Panc1 (cell line): ENCODE measurements around the gene CNGA3. TPM values are rescaled to one million over a fixed set of nuclear protein-coding genes. Genes with fewer than 3 reads are reported as not detected.

Experiments used
- ATAC-seq: fragments of 200-7000 bp; cut with Tn5 transposase; 2 replicates; pipeline ENCODE4 v1.9.1; 2020; ENCODE audit warnings: mild to moderate bottlenecking, moderate library complexity
- BruUV-seq: library from RNA; stranded (reverse); fragments of 400-500 nt; replicated peaks from 2 replicates; lab custom pipeline; 2021; lab: Mats Ljungman, UMichigan
- CTCF ChIA-PET: fragments of 300-600 bp; sonication (Branson Sonifier 250); formaldehyde crosslinking; loops from one replicate; lab custom pipeline; 2022; ENCODE audit warnings: antibody characterized with exemption; lab: Charles Lee
- POLR2A ChIA-PET: fragments of 300-600 bp; sonication (Branson Sonifier 250); formaldehyde crosslinking; loops from one replicate; lab custom pipeline; 2022; ENCODE audit warnings: antibody characterized with exemption; lab: Charles Lee
- DNase-seq: peaks from one replicate; pipeline ENCODE4 v3.0.0-alpha.2; 2010; ENCODE audit warnings: low read depth, low spot score
- H3K27ac ChIP-seq: 2 replicates; pipeline ENCODE4 v1.5.1; 2011; ENCODE audit warnings: mild to moderate bottlenecking, low read length, inconsistent platforms
- H3K27me3 ChIP-seq: fragments of 200-500 bp; sonication (Bioruptor generic); 2 replicates; pipeline ENCODE4 v1.6.0; 2014; ENCODE audit warnings: low read length, inconsistent platforms; ENCODE audit not compliant: control insufficient read depth, insufficient read depth
- H3K36me3 ChIP-seq: fragments of 200-500 bp; sonication (Bioruptor generic); 2 replicates; pipeline ENCODE4 v1.5.1; 2014; ENCODE audit warnings: inconsistent platforms, mild to moderate bottlenecking, low read length, moderate library complexity; ENCODE audit not compliant: control insufficient read depth, insufficient read depth
- H3K4me1 ChIP-seq: 2 replicates; pipeline ENCODE4 v1.5.1; 2011; ENCODE audit warnings: inconsistent platforms, mild to moderate bottlenecking, low read length, moderate library complexity; ENCODE audit not compliant: control insufficient read depth, insufficient read depth
- H3K4me3 ChIP-seq, 2 experiments: 2 replicates each; pipeline ENCODE4 v1.5.1; 2011 to 2012; ENCODE audit warnings: low read depth in 2 of 2, low read length in 2 of 2, mild to moderate bottlenecking in 2 of 2, inconsistent platforms in 1 of 2, moderate library complexity in 1 of 2
- H3K9me3 ChIP-seq: fragments of 200-500 bp; sonication (Bioruptor generic); 2 replicates; pipeline ENCODE4 v1.5.1; 2014; ENCODE audit warnings: low read depth, mild to moderate bottlenecking, inconsistent platforms, low read length, moderate library complexity; ENCODE audit not compliant: control insufficient read depth, insufficient read depth
- POLR2AphosphoS5 ChIP-seq: IDR thresholded peaks from 2 replicates; pipeline ENCODE4 v1.6.1; 2012; ENCODE audit warnings: mild to moderate bottlenecking, low read depth, low read length, moderate library complexity
- SIN3A ChIP-seq: IDR thresholded peaks from 2 replicates; pipeline ENCODE4 v1.6.1; 2012; ENCODE audit warnings: low read depth, mild to moderate bottlenecking, low read length, moderate library complexity, borderline replicate concordance; ENCODE audit not compliant: insufficient read depth
- TCF7L2 ChIP-seq: IDR thresholded peaks from 2 replicates; pipeline ENCODE4 v1.6.1; 2011; ENCODE audit warnings: mild to moderate bottlenecking, low read depth, low read length, inconsistent platforms
- in situ Hi-C: cut with HindIII; loops from 2 replicates; pipeline ENCODE4 v1.10.0; 2016; ENCODE audit warnings: low sequenced_read_pairs, low pct_unique_long_range_greater_than_20kb
- intact Hi-C: fragments of 100-400 bp; cut with micrococcal nuclease; formaldehyde crosslinking; loops from one replicate; pipeline ENCODE4 v1.10.0; 2022; ENCODE audit not compliant: unreplicated experiment
- total RNA-seq: library from RNA; stranded (reverse); gene quantifications from one replicate; pipeline ENCODE4 v1.2.1, GENCODE V29; 2021; ENCODE audit not compliant: unreplicated experiment
- TF ChIP-seq, protein P1 (sequence below): fragments of 450-650 bp; IDR thresholded peaks from 2 replicates; pipeline ENCODE4 v1.5.1; 2017; ENCODE audit warnings: mild to moderate bottlenecking
- TF ChIP-seq, protein P2 (sequence below), 2 experiments: IDR thresholded peaks; 2 replicates each; pipeline ENCODE4 v1.6.1; 2011 to 2012; ENCODE audit warnings: low read depth in 2 of 2, control low read depth in 1 of 2, low read length in 1 of 2, mild to moderate bottlenecking in 1 of 2, moderate library complexity in 1 of 2; ENCODE audit not compliant: insufficient read depth in 1 of 2

Gene CNGA3
- total RNA-seq, 1 experiment from 2014 or later, result not detected

DNA sequence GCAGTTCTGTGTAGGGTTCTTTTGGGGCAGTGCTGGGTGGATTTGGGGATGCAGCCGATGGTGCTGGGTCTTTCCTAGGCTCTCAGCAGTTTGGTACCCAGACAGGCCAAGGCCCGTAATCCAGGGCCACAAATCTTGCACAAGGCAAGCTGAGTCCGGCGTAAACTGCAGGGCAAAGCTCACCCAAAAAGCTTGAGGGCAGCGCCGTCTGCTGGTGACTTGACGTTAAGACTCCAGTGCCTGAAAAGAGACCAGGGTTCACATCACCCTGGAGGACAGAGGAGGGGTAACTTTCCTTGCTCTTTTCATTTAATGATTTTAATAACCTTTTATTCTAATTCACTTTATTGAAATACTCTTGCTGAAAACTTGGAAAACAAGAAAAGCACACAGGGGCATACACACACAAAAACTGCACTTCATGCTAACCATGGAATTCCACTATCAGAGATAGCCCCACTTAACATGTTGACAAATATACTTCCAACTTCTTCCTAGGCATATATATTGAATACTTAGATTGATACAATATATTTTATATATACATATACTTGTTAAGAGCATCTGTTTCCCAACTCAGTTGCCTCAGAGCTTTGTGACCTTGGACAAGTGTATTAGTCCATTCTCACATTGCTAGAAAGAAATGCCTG lies 38.9 kb downstream of the CNGA3 start:
- DNase-seq (peak; percentile 67), ATAC-seq (peak; percentile 96)
- H3K9me3 ChIP-seq, result no peaks in the 10 kb centered on the region
- CTCF ChIA-PET, result interaction anchor here (1.0 to 1.5 kb wide), 2 partner anchors 644 to 685 kb away, joined by 3 to 4 read pairs; no protein-coding TSS in a partner anchor
- POLR2A ChIA-PET, result no interaction called here
- no TSS peak for BruUV-seq
- H3K36me3 ChIP-seq, result no peaks in the 10 kb centered on the region
- H3K4me3 ChIP-seq, result no peak overlapping the region
- in situ Hi-C loops (no loop called here), intact Hi-C loops (loop anchor here (10.0 kb wide), 2 partner anchors 390 to 680 kb away; partner anchors contain the start of gene TMEM131)
- no peak overlapping the region for H3K27ac ChIP-seq
- H3K27me3 ChIP-seq, result peaks cover 3% of the 10 kb centered on the region; the same call in 1 of the 2 replicates
- no peaks in the 10 kb centered on the region for H3K4me1 ChIP-seq
- TF ChIP-seq, protein P1, sequence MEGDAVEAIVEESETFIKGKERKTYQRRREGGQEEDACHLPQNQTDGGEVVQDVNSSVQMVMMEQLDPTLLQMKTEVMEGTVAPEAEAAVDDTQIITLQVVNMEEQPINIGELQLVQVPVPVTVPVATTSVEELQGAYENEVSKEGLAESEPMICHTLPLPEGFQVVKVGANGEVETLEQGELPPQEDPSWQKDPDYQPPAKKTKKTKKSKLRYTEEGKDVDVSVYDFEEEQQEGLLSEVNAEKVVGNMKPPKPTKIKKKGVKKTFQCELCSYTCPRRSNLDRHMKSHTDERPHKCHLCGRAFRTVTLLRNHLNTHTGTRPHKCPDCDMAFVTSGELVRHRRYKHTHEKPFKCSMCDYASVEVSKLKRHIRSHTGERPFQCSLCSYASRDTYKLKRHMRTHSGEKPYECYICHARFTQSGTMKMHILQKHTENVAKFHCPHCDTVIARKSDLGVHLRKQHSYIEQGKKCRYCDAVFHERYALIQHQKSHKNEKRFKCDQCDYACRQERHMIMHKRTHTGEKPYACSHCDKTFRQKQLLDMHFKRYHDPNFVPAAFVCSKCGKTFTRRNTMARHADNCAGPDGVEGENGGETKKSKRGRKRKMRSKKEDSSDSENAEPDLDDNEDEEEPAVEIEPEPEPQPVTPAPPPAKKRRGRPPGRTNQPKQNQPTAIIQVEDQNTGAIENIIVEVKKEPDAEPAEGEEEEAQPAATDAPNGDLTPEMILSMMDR, result peak; percentile 97
- no peak for TF ChIP-seq SIN3A

DNA sequence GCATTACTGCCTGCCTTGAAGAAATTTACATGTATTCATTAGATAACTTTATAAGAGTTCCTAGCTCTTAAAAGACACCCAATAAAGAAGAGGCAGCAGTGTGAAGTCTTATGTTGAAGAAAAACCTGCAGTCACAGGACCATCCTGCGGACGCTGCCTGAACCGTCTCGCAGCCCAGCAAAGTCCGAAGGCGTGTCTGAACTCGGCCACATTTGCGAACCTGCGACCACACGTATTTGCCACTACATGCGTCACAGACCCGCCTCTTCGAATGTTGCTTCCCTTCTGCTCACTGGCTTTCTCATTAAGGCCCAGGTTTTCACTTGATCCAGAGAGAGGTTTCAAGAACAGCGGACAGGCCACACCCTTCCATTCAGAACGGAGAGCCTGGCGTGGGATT lies 41.2 kb downstream of the CNGA3 start:
- POLR2A ChIA-PET, result no interaction called here
- CTCF ChIA-PET, result no interaction called here
- TF ChIP-seq, protein P1, result no peak
- TF ChIP-seq TCF7L2 (no peak), POLR2AphosphoS5 (no peak), SIN3A (no peak)
- TF ChIP-seq, protein P2, sequence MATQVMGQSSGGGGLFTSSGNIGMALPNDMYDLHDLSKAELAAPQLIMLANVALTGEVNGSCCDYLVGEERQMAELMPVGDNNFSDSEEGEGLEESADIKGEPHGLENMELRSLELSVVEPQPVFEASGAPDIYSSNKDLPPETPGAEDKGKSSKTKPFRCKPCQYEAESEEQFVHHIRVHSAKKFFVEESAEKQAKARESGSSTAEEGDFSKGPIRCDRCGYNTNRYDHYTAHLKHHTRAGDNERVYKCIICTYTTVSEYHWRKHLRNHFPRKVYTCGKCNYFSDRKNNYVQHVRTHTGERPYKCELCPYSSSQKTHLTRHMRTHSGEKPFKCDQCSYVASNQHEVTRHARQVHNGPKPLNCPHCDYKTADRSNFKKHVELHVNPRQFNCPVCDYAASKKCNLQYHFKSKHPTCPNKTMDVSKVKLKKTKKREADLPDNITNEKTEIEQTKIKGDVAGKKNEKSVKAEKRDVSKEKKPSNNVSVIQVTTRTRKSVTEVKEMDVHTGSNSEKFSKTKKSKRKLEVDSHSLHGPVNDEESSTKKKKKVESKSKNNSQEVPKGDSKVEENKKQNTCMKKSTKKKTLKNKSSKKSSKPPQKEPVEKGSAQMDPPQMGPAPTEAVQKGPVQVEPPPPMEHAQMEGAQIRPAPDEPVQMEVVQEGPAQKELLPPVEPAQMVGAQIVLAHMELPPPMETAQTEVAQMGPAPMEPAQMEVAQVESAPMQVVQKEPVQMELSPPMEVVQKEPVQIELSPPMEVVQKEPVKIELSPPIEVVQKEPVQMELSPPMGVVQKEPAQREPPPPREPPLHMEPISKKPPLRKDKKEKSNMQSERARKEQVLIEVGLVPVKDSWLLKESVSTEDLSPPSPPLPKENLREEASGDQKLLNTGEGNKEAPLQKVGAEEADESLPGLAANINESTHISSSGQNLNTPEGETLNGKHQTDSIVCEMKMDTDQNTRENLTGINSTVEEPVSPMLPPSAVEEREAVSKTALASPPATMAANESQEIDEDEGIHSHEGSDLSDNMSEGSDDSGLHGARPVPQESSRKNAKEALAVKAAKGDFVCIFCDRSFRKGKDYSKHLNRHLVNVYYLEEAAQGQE (IDR thresholded peaks at IDR 0.05; ENCODE audit: insufficient read depth in 1 of 2, low read depth in 2 of 2, low read length in 1 of 2), result no peak
- no peaks in the 10 kb centered on the region for H3K4me1 ChIP-seq
- no peaks in the 10 kb centered on the region for H3K9me3 ChIP-seq
- ATAC-seq (no peak), DNase-seq (no peak)
- H3K4me3 ChIP-seq, result no peak overlapping the region
- H3K27me3 ChIP-seq, result peaks cover 3% of the 10 kb centered on the region; the same call in 1 of the 2 replicates
- in situ Hi-C loops (no loop called here), intact Hi-C loops (loop anchor here (10.0 kb wide), 2 partner anchors 393 to 683 kb away; partner anchors contain the start of gene TMEM131)
- H3K27ac ChIP-seq, result no peak overlapping the region
- BruUV-seq, result no TSS peak
- H3K36me3 ChIP-seq, result no peaks in the 10 kb centered on the region
